ENCODE data around the gene NPPB.

DNA sequence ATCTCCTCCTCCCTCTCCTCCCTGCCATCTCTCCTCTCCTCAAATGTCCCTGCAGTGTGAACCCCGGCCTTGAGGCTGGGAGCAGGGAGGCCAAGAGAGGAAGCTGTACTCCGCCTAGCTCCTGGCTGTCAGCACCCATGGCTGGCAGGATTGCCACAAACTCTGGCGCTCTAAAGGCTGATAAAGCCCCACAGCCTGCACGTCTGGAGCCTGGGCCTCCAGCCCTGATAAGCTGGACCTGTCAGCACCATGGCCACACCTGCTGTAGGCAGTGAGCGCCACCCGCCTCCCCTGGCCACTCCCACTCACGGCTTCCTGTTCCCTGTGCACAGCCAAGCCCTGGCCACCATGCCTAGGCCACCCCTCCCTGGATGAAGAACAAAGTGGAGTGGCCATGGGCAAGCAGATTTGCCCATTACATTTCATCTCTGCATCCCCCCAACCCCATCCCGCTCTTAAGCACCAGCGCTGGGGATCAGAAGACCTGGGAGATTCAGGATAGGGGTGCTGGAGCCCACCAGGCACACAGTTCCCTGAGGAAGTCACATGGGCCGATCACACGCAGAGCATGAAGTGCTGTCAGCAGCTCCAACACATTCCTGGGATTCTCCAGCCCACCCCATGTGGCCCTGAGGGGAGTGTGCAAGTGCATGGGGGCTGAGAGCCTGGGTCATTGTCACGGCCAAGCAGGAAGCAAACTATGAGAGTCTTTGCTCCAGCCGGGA is 24.2 kb upstream of the NPPB start:
- TF ChIP-seq, protein P1, sequence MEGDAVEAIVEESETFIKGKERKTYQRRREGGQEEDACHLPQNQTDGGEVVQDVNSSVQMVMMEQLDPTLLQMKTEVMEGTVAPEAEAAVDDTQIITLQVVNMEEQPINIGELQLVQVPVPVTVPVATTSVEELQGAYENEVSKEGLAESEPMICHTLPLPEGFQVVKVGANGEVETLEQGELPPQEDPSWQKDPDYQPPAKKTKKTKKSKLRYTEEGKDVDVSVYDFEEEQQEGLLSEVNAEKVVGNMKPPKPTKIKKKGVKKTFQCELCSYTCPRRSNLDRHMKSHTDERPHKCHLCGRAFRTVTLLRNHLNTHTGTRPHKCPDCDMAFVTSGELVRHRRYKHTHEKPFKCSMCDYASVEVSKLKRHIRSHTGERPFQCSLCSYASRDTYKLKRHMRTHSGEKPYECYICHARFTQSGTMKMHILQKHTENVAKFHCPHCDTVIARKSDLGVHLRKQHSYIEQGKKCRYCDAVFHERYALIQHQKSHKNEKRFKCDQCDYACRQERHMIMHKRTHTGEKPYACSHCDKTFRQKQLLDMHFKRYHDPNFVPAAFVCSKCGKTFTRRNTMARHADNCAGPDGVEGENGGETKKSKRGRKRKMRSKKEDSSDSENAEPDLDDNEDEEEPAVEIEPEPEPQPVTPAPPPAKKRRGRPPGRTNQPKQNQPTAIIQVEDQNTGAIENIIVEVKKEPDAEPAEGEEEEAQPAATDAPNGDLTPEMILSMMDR (conservative IDR thresholded peaks at IDR 0.05; ENCODE audit: low read length), result no peak
- no peak for TF ChIP-seq EZH2phosphoT487 (IDR thresholded peaks at IDR 0.05; ENCODE audit: borderline replicate concordance)
